Calu3 (cell line): ENCODE results near the gene LEFTY1. TPM values are rescaled to one million over a fixed set of nuclear protein-coding genes. Genes with fewer than 3 reads are reported as not detected.
A peak's percentile ranks its signal among the peaks of the same experiment; 100 is the strongest.

Experiments
- BruUV-seq: library from RNA; stranded (reverse); fragments of 400-500 nt; replicated peaks from 2 replicates; lab custom pipeline; 2021; lab: Mats Ljungman, UMichigan
- CTCF ChIA-PET: fragments of 300-600 bp; sonication (Branson Sonifier 250); formaldehyde crosslinking; loops from one replicate; lab custom pipeline; 2022; ENCODE audit warnings: antibody characterized with exemption; lab: Charles Lee
- DNase-seq: peaks from one replicate; pipeline ENCODE4 v3.0.0; 2022
- H3K27ac Mint-ChIP-seq: one replicate; pipeline ENCODE4 v1.8.0; 2022; ENCODE audit warnings: mixed read lengths; ENCODE audit not compliant: unreplicated experiment
- H3K27me3 Mint-ChIP-seq: one replicate; pipeline ENCODE4 v1.8.0; 2022; ENCODE audit warnings: mixed read lengths; ENCODE audit not compliant: unreplicated experiment
- H3K36me3 Mint-ChIP-seq: one replicate; pipeline ENCODE4 v1.8.0; 2022; ENCODE audit warnings: mild to moderate bottlenecking, moderate library complexity, mixed read lengths; ENCODE audit not compliant: insufficient read depth, unreplicated experiment
- H3K4me1 Mint-ChIP-seq: one replicate; pipeline ENCODE4 v1.8.0; 2022; ENCODE audit warnings: mild to moderate bottlenecking, low read depth, mixed read lengths; ENCODE audit not compliant: unreplicated experiment
- H3K4me3 Mint-ChIP-seq: one replicate; pipeline ENCODE4 v1.8.0; 2022; ENCODE audit warnings: mild to moderate bottlenecking, low read depth, moderate library complexity, mixed read lengths; ENCODE audit not compliant: unreplicated experiment
- H3K9me3 Mint-ChIP-seq: one replicate; pipeline ENCODE4 v1.8.0; 2022; ENCODE audit warnings: low read depth, mixed read lengths; ENCODE audit not compliant: unreplicated experiment
- CTCF ChIP-seq: fragments of 200-600 bp; IDR thresholded peaks from one replicate; pipeline ENCODE4 v1.8.0; 2022; ENCODE audit warnings: antibody characterized with exemption; ENCODE audit not compliant: unreplicated experiment
- intact Hi-C: fragments of 100-400 bp; cut with micrococcal nuclease; formaldehyde crosslinking; loops from one replicate; pipeline ENCODE4 v1.10.0; 2022; ENCODE audit not compliant: unreplicated experiment
- total RNA-seq: library from RNA; stranded (reverse); gene quantifications from 2 replicates; pipeline ENCODE4 v1.2.3, GENCODE V29; 2022

LEFTY1 gene
- total RNA-seq, 1 experiment from 2014 or later = not detected

GRCh38 chr1:225863167-225863566 is 25.8 kb downstream of the LEFTY1 start:
- CTCF ChIA-PET = no interaction called here
- no TSS peak for BruUV-seq
- H3K4me3 Mint-ChIP-seq = no peak overlapping the region
- H3K27ac Mint-ChIP-seq = no peak overlapping the region
- H3K4me1 Mint-ChIP-seq = no peaks in the 10 kb centered on the region
- H3K9me3 Mint-ChIP-seq = no peaks in the 10 kb centered on the region
- H3K27me3 Mint-ChIP-seq = no peaks in the 10 kb centered on the region
- TF ChIP-seq CTCF = no peak
- peaks cover 98% of the 10 kb centered on the region for H3K36me3 Mint-ChIP-seq
- DNase-seq = no peak
- intact Hi-C loops = loop anchor here (5.0 kb wide), 1 partner anchor 49 kb away; no protein-coding TSS in a partner anchor

GRCh38 chr1:225862581-225862950 is 26.4 kb downstream of the LEFTY1 start:
- no peaks in the 10 kb centered on the region for H3K27me3 Mint-ChIP-seq
- BruUV-seq = no TSS peak
- no peak for DNase-seq
- H3K4me1 Mint-ChIP-seq = no peaks in the 10 kb centered on the region
- H3K36me3 Mint-ChIP-seq = peaks cover 98% of the 10 kb centered on the region
- intact Hi-C loops = loop anchor here (5.0 kb wide), 1 partner anchor 50 kb away; no protein-coding TSS in a partner anchor
- CTCF ChIA-PET = no interaction called here
- no peak overlapping the region for H3K4me3 Mint-ChIP-seq
- no peaks in the 10 kb centered on the region for H3K9me3 Mint-ChIP-seq
- no peak for TF ChIP-seq CTCF
- no peak overlapping the region for H3K27ac Mint-ChIP-seq

GRCh38 chr1:225861834-225862580 is 26.9 kb downstream of the LEFTY1 start:
- no TSS peak for BruUV-seq
- no peak overlapping the region for H3K4me3 Mint-ChIP-seq
- peaks cover 98% of the 10 kb centered on the region for H3K36me3 Mint-ChIP-seq
- intact Hi-C loops = loop anchor here (5.0 kb wide), 1 partner anchor 50 kb away; no protein-coding TSS in a partner anchor
- H3K27me3 Mint-ChIP-seq = no peaks in the 10 kb centered on the region
- H3K9me3 Mint-ChIP-seq = no peaks in the 10 kb centered on the region
- H3K27ac Mint-ChIP-seq = no peak overlapping the region
- no peaks in the 10 kb centered on the region for H3K4me1 Mint-ChIP-seq
- TF ChIP-seq CTCF = no peak
- no peak for DNase-seq
- CTCF ChIA-PET = no interaction called here

GRCh38 chr1:225860876-225861441 is 28.0 kb downstream of the LEFTY1 start:
- H3K36me3 Mint-ChIP-seq = peaks cover 98% of the 10 kb centered on the region
- intact Hi-C loops = loop anchor here (5.0 kb wide), 1 partner anchor 51 kb away; no protein-coding TSS in a partner anchor

More at GRCh38 chr1:225860876-225861441, 28.0 kb downstream of the LEFTY1 start:
- CTCF ChIA-PET = no interaction called here
- TF ChIP-seq CTCF = no peak
- H3K4me1 Mint-ChIP-seq = no peaks in the 10 kb centered on the region
- H3K4me3 Mint-ChIP-seq = no peak overlapping the region
- no TSS peak for BruUV-seq
- H3K27ac Mint-ChIP-seq = peak overlapping the region; percentile 46
- no peaks in the 10 kb centered on the region for H3K9me3 Mint-ChIP-seq
- no peaks in the 10 kb centered on the region for H3K27me3 Mint-ChIP-seq
- no peak for DNase-seq
